ENCODE measurements around the gene DLGAP5.

GRCh38 chr14:55116246-55117030, 74.9 kb downstream of the DLGAP5 start:
- TF ChIP-seq YY1 (IDR thresholded peaks at IDR 0.05; ENCODE audit: insufficient read depth, insufficient read length) (no peak), ZNF274 (IDR thresholded peaks at IDR 0.05; ENCODE audit: low read depth, low read length) (no peak), SUZ12 (IDR thresholded peaks at IDR 0.05; ENCODE audit: extremely low read depth, insufficient read depth, insufficient read length) (no peak)
